ENCODE measurements around the gene ZNF630.

GRCh38 chrX:48071064-48071985, at the start of gene ZNF630:
- TF ChIP-seq CTCF (IDR thresholded peaks at IDR 0.05): no peak
- no peak for TF ChIP-seq ZFX (IDR thresholded peaks at IDR 0.05; ENCODE audit: borderline replicate concordance)
